GM15510 (cell line): ENCODE data around the gene SIDT1.

ENCODE experiments used
- POLR2A ChIP-seq: IDR thresholded peaks from 3 replicates; pipeline ENCODE4 v1.6.1; 2011; ENCODE audit warnings: borderline replicate concordance; ENCODE audit not compliant: insufficient read length; ENCODE audit errors: extremely low read depth

SIDT1 gene

GRCh38 chr3:113628788-113629187, 96.4 kb downstream of the SIDT1 start:
- TF ChIP-seq POLR2A, result no peak

- TF ChIP-seq POLR2A, result no peak
Observed at GRCh38 chr3:113629584-113630421, 97.4 kb downstream of the SIDT1 start.

DNA sequence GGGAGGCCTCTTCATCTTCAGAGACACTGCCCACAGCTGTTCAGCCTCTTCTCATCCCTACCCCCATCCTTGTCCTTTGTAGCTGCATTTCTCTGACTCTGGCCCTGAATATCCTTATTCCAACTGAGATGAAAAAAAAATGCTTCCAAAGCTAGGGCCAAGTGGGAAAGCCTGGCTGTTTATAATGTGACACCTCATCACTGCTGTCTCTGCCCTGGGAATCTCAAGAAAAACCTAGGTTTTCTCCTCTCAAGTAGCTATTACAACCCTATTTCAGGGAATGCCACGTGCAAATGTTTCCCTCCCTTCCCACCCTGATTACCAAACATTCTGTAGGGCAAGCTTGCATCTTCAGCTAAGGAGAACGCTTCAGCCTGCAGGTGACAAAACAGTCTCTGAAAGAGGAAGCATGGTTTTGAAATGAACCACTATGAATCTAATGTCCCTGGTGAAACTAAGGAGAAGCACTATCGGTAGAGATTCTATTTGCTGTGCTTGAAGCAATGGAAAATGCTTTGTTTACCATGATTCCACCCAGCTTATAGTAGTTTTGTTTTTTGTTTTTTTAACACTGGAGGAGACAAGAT, 98.7 kb downstream of the SIDT1 start:
- no peak for TF ChIP-seq POLR2A

DNA sequence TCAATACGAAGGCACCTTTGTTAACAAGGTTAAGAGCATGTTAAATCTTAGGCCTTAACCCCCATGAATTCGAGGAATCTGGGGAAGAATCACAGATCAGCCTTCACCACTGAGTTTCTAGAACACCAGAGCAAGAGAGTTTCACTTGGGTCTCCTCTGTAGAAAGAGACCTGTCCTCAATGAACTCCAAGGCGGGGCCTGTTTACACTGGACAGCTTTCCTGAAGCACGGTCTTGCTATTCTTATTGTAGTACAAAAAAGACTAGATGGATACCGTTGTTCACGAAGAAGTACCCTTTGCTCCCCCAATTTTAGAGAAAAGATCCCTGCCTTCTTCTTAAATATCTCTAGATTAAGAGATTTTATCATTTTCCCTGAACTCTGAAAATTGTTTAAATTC, 99.2 kb downstream of the SIDT1 start:
- TF ChIP-seq POLR2A, result no peak

- no peak for TF ChIP-seq POLR2A
Observed at GRCh38 chr3:113634782-113635474, 102.6 kb downstream of the SIDT1 start.

- TF ChIP-seq POLR2A, result no peak
Observed at GRCh38 chr3:113637756-113638155, 105.4 kb downstream of the SIDT1 start.

DNA sequence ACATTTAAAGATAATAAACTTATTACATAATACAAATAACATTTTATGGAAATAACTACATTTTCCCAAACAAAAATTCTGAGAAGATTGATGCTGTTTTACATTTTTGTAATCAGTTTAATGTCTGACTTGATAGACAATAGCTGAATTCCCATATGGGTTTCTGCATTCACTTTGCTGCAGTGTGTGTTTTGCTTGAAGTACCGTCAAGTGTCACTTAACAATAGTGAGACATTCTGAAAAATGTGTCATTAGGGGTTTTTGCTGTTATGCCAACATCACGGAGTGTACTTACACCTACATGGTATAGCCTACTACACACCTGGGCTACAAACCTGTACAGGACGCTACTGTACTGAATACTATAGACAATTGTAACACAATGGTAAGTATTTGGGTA, 106.6 kb downstream of the SIDT1 start:
- TF ChIP-seq POLR2A, result no peak

GRCh38 chr3:113643583-113643982, 111.2 kb downstream of the SIDT1 start:
- no peak for TF ChIP-seq POLR2A

DNA sequence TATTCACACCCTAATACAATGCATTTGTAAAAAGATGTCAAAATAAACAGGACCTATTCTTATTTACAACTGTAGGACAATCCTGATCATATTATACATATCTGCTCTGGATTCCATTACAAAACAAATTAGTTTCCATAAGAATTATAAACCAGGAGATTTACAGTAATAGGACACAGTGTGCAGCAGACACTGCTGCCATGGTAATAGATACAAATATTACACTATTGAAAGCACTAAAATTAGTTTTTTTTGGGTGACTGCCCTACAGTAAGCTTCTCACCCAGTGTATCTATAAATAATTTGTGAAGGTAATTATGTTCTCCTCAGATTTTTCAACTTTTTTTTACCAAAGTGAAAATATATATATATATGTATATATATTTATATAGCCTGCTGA, 116.2 kb downstream of the SIDT1 start:
- no peak for TF ChIP-seq POLR2A

DNA sequence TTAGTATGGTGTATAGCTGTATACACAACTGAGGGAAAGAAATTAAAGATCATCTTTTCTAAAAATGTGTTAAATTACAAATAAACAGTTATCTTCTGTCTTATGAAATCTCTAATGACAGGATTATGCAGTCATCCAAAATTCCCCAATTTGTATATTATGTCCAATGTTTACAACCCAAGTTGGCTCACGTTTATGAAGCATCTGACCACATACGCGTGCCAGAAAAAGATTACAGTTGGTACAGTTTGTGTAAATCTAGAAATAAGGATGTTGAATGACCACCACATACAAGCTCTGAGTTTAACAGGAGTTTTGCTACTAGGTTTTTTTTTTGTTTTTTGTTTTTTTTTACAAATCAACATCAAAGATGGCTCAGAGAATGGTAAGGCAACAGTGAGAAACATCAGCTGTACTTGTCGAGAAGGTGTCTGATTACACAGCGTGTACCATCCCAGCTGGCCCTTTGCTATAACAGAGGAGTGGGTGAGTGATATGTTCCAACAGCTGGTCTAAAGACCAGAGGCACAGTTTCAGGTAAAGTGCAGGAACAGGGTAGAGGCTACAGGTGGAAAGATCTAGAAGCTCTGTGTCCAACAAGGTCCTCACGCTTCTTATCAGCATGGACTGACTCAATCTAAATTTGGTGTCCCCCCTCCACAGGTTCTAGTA, 117.0 kb downstream of the SIDT1 start:
- TF ChIP-seq POLR2A, result no peak

DNA sequence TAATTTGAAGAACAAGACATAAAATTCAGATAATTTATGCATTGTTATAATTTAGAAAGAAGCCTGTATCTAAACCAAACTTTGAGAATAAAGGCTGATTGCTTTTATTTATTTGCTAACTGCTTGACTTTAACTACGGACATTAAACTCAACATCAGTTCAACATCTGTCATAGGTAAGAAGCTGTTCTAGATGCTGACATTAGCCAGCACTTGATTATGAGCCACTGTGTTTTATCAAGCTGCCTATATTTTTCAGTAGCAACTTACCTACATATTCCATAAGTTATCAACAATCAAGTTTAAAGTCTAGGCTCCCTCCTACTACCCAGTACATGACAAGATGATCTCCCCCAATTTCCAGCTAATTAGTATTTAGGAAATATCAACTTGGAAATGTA, 122.0 kb downstream of the SIDT1 start:
- no peak for TF ChIP-seq POLR2A

DNA sequence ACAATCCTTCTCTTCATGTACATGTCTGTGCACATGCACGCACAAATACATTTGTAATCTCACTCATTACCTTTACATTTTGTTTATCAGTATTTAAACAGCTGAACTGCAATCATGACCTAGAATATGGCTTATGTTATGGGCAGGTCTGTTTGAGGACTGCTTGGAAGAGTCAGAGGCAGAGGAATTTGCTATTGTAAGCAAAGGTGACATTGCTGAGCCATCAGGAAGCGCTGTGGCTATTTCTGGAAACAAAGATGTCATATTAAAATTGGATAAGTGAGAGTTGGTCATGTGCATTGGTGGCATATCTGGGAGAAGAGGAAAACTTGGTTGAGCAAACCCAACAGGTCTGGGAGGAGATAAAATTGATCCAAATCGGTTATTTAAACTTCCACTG, 122.5 kb downstream of the SIDT1 start:
- no peak for TF ChIP-seq POLR2A

DNA sequence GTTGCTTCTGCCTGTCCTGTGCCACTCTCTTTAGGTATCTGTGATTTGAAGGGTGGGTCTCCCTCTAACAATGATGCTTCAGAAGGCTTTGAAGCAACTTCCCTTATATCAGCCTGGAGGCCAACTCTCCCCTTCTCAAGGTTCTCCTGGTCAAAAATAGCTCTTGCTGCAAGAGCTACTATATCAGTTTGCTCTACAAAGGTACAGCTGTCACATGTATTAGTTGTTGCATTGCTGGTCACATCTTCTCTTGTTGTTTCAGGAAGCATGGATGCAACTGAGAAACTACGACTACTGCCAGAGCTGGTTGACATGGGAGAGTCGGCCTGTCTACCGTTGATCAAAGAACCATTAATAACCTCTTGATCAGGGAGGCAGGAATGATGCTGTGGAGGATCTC, 125.8 kb downstream of the SIDT1 start:
- no peak for TF ChIP-seq POLR2A

DNA sequence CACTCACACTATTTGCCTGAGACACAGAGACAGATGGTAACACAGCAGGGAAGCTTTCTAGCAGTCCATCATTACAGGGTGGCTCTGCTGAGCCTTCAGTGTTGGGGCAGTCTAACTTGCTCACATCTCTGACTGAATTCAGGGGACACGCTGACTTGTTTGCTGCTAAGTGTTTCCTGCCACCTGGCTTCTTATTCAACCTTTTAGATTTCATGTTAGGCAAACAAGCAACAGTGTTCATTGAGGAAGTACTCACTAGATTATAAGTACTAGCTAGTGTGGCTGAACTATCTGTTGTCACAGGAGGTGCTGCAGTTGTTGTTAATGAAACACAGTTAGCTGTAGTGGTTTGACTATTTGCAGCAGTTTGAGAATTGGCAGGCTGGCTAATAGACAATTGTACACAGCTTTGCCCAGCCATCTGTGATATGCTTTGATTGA, 126.8 kb downstream of the SIDT1 start:
- no peak for TF ChIP-seq POLR2A

DNA sequence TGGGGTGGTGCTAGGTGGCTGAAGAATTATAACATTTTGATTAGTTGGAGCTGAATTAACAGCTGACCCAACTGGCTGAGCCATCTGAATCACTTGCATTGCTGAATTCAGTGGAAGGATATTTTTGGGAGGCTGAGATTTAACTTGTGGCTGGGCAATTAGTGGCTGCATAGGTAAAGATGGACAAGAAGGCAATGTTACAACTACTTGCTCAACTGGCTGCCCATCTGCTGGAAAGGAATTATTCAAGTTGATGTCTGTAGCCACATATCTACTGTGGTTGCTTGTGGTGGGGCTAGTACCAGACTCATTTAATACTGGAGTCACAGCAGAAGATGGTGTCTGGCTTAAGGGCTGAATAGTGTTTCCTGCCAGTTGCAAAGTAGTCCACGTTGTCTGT, 127.6 kb downstream of the SIDT1 start:
- no peak for TF ChIP-seq POLR2A
